Measurements from ENCODE around the gene PIP5KL1.

DNA sequence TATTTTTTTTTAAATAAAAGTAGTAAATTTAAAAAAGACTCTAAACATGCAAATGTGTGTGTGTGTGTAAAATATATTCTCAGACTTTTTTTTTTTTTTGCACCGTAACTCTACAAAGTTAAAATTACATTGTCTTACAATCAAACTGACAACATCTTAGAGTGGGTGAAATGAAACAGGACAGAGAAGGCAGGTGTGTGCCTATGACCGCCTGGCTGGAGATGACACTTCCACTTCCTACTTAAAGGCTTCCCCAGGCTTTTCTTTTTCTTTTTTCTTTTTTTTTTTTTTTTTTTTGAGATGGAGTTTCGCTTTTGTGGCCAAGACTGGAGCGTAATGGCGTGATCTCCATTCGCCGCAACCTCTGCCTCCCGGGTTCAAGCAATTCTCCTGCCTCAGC, 50.4 kb downstream of the PIP5KL1 start:
- TF ChIP-seq CTCF (conservative IDR thresholded peaks at IDR 0.05; ENCODE audit: low read length) = no peak
- no peak for TF ChIP-seq EZH2phosphoT487 (IDR thresholded peaks at IDR 0.05; ENCODE audit: borderline replicate concordance, low read depth, low read length)

All from OCI-LY7 (cell line).